CD4-positive, alpha-beta T cell treated with Interferon gamma for 1 hour (primary cell): ENCODE results near the gene GLO1.

ENCODE experiments used
- DNase-seq: peaks from one replicate; pipeline ENCODE4 v3.0.0-alpha.2; 2020

The GLO1 gene

GRCh38 chr6:38702558-38703397 is at the start of gene GLO1:
GLO1 (minus strand) TSS chr6:38703145; CDS start chr6:38703054, 91 bp downstream.
- peak; percentile 96 for DNase-seq

GRCh38 chr6:38750968-38751615 is 48.1 kb upstream of the GLO1 start:
- DNase-seq: no peak

- no peak for DNase-seq
These were observed 46.5 kb upstream of the GLO1 start for GRCh38 chr6:38749473-38749872.

GRCh38 chr6:38739532-38739931 is 36.6 kb upstream of the GLO1 start:
- DNase-seq: no peak

GRCh38 chr6:38738261-38738660 is 35.3 kb upstream of the GLO1 start:
- no peak for DNase-seq

- no peak for DNase-seq
These were observed 34.0 kb upstream of the GLO1 start for GRCh38 chr6:38736951-38737350.

GRCh38 chr6:38730140-38730862 is 27.4 kb upstream of the GLO1 start:
- no peak for DNase-seq

DNA sequence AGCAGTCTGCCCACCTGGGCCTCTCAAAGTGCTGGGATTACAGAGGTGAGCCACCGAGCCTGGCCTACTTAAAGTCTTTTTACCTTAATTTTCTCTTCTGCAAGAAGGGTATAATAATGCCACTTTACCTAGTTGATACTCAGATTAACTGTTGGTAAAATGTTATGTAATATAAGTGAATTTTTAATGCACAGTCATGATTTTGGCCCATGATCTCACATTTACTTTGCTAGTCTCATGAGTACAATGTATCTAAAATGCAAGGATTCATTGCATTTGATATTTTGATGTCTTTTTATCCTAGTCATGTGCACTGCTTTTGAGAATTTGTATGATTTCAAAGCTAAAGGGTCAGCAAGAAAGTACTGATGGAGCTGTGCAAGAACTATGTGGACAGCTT is 25.3 kb upstream of the GLO1 start:
- DNase-seq: no peak

DNA sequence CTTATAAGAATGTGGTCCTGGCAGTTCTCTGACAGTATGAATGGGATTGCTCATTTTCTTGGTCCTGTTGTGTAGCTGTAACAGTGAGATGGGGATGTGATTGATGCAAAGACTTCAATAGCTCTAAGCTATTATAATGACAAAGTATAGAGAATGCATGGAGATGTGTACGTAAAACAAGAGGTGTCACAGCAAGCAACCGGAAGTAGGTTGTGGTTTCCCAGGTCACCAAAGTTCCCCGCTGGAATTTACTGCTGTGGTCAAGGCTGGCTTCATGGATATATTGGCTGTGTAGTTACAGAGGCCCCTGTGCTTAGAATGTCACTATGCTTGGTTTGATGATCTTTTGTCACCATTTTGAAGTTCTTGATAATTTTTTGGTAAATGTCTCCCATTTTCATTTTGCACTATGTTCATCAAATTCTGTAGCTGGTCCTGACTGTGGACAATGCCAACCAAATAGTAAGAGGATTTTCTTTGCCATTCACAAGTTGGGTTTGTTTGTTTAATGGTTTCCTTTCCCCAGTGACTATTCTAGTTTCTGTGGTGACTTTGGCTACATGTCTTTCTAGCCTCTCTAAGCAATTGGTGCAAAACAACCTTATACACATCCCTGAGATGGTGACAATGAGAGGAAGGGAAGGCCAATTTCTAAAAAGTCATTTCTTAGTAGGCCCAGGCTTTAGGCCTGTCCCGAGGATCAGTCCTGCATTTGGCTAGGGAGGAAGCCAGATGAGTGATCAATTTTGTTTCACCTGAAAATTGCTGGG is 22.7 kb upstream of the GLO1 start:
- DNase-seq: no peak

GRCh38 chr6:38724343-38724742 is 21.4 kb upstream of the GLO1 start:
- DNase-seq: no peak

DNA sequence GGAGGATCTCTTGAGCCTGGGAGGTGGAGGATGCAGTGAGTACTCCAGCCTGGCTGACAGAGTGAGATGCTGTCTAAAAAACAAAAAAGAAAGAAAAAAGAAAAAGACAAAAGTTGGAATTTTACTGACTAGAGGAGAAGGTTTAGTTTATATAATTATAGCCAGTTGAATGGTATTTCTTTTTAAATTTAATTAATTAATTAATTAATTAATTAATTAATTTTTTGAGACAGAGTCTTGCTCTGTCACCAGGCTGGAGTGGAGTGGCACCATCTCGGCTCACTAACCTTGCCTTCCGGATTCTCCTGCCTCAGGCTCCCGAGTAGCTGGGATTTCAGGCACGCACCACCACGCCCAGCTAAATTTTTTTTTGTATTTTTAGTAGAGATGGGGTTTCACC is 20.8 kb upstream of the GLO1 start:
- no peak for DNase-seq

DNA sequence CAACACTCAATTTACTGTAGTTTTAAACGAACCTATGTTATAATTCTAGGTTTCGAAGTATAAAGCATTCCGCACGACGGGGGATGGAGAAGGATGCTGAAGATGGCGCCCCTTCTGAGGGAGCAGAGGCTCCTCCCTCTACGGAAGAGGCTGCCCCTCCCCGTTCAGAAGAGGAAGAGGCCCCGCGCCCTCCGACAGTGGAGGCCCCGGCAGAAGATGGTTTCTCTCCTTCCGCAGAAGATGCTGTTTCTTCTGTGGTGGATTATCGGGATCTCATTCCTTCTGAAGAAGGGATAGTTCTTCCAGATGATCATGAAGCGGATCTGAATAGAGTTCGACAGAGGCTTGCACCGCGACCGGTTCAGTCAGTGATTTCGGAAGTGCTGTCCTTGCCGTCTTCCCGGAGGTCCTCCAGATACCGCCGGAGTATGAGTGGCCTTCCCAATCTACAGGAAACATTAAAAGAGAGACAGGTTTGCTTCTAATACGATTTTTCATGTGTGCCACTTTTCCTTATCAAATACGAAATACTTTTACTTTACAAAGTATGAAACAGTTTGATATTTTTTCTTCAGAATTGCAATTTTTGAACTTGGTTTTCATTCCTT is 19.9 kb upstream of the GLO1 start:
- no peak for DNase-seq

DNA sequence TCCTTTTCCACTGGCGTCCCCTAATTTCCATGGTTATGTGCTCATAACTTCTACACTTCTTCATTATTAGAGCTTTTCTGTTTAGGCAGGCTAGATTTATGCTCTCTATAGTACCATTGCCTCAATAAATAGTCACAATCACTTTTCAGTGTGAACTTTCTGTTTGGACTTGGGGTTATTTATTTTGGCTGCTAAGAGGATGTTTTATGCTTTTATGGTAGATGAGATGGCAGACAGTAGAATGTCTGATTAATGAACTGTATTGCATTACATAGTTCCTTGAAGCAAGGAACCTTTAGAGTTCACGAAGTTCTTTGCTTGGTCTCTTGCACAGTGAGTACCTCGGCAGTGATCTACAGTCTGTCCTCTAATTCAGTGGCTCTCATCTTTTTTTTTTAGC is 19.1 kb upstream of the GLO1 start:
- DNase-seq: no peak

DNA sequence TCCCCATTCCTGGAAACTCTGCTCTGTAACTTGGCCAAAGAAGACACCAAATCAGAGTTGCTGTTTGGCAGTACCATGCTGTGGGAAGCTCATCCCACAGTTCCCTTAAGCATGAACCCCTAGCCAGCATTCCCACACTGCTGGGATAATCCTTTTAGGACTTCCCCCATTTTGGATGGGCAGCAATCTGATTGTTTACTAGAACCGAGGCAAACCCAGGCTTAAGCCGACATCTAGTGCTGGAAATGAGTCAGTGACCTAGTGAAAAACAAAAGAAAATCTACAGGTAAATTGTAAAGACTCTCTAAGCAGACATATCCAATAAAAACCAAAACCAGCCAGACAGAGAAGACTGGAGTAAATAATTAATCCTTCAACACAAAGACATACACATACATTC is 17.4 kb upstream of the GLO1 start:
- no peak for DNase-seq

DNA sequence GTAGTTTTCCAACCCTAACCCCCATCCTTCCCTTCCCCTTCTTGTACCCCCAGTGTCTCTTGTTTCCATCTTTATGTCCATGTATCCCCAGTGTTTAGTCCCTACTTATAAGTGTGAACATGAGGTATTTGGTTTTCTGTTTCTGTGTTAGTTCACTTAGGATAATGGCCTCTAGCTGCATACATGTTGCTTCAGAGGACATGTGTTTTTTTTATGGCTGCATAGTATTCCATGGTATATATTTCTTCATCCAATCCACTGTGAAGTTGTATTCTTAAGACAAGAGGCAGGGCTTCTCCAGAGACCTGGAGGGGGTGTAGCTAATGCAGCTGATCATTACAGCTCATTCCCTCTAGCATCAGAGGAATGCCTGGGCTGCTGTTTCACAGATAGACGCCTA is 16.4 kb upstream of the GLO1 start:
- no peak for DNase-seq

DNA sequence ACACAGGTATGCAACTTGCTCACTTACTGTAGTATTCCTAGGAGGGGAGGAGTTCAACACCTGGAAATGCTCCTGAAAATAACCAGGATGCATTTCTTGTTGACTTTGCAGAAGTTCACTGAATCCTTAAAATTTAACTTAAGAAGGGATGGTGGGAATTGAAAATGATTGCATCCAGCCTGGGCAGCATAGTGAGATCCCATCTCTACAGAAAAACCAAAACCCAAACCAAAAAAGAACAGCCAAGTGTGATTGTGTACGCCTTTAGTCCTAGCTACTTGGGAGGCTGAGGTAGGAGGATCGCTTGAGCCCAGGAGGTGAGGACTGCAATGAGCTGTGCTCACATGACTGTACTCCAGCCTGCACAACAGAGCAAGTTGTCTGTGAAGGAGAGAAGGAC is 13.9 kb upstream of the GLO1 start:
- DNase-seq: no peak

DNA sequence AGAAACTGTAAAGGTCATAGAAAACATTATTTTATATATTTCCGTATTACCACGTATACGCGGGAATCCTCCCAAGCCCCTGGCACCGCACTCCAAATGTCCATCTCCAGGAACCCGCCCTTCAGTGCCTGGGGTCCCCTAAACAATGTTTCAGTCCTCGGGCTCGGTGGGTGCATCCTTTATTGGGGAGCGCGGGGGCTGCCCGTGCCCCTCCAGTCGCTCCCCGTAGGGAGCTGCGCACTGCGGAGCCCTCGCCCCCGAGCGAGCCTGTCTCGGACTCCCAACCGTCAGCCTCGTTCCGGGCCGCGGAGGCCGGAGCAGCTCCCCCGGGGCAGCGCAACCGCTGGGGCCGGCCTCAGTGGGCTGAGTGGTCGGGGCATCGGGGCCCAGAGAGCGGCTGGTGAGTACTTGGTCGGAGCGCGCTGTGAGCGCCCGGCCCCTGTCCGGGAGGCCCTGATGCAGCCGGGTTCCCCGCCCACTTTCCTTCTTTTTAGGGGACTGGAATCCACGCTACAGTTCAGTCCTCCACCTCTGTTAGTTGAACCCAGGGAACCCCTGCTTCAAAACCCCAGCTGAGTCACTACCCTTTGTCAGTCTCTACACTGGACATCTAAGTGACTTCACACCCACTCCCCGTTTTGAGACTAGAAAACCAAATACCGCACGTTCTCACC is 12.2 kb upstream of the GLO1 start, which contains the start of gene DNAH8:
Gene DNAH8, plus strand, starts transcription at position 296 of the 674 bp plus-strand sequence. CDS start 7,499 bp downstream, outside the sequence.
- DNase-seq: no peak

DNA sequence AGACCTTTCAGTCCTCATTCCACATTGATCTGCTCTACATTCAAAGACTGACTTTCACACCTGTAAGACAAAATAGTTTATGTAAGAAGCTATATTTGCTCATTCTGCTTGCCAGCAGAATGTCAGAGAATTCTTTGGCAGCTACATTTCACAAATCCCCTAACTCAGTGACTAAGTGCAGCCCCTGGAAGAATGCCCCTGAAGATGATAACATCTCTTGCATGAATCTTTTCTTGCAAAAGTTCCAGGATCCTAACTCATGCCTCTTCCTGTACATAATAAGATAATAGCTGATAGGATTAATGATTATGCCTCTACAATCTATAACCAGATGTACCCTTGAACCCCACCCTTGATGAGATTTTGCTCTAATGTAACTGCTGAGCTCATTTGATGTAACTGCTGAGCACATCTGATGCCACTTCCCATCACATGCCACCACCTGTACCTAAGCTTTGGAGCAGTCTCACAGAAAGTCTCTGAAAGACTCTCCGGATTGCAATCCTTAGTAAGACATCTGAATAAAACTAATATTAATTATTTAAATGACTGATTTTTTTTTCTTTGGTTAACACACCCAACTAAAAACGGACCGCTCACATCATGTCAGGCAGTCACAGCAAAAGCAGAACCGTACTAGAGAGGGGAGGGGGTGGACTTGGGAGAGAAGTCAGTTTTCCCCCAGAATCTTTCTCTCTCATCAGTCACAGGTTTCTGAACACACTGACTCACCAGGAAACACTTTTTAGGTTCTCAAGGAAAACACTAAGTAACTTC is 11.5 kb upstream of the GLO1 start:
- no peak for DNase-seq

- DNase-seq: no peak
These were observed 10.9 kb upstream of the GLO1 start for GRCh38 chr6:38713812-38714211.

DNA sequence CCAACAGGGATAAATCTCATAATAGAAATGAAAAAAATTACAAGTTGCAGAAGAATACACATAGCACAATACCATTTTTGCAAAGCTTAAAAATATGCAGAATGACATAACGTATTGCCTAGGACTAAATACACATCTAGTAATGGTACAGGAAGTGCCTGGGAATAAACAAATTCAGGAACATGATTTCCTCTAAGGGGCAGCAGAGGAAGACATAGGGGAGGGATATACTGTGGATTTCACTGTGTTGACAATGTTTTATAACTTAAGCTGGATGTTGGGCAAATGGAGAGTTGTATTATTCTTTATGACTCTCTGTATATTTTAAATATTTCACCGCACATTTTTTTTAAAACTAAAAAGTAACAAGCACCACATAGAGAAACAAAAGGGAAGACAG is 5.6 kb upstream of the GLO1 start:
- DNase-seq: no peak

GRCh38 chr6:38705924-38706323 is 3.0 kb upstream of the GLO1 start:
- DNase-seq: no peak
